AG08396 (cell line): ENCODE measurements around the gene ARHGEF4.

Source experiments
- DNase-seq: peaks from one replicate; pipeline ENCODE4 v3.0.0; 2012; ENCODE audit warnings: low spot score, mixed read lengths

ARHGEF4 gene

DNA sequence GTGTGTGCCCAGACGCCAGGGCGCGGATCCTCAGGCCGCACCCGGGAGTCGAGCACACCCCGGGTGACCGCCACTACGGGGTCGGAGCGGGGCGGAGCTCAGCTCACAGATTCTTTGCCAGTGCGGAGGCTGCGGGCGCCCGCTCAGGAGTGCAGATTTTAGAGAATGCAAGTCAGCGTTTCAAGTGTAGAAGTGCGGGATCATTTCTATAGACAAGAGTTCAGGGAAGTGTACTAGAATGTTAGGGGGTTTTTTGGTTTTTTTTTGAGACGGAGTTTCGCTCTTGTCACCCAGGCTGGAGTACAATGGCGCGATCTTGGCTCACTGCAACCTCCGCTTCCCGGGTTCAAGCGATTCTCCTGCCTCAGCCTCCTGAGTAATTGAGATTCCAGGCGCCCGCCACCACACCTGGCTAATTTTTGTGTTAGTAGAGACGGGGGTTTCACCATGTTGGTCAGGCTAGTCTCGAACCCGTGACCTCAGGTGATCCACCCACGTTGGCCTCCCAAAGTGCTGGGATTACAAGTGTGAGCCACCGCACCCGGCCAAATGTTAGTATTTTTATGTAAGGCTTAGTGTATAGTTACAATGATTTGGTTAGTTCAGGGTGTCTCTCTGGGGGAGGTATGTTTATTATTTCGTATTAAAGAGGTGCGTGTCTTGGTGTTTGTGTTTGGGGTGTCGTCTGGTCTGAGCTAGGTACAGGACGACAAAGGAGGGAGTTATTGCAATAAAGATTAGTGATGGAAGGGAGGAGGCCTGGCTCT lies 257.2 kb downstream of the ARHGEF4 start:
- no peak for DNase-seq

DNA sequence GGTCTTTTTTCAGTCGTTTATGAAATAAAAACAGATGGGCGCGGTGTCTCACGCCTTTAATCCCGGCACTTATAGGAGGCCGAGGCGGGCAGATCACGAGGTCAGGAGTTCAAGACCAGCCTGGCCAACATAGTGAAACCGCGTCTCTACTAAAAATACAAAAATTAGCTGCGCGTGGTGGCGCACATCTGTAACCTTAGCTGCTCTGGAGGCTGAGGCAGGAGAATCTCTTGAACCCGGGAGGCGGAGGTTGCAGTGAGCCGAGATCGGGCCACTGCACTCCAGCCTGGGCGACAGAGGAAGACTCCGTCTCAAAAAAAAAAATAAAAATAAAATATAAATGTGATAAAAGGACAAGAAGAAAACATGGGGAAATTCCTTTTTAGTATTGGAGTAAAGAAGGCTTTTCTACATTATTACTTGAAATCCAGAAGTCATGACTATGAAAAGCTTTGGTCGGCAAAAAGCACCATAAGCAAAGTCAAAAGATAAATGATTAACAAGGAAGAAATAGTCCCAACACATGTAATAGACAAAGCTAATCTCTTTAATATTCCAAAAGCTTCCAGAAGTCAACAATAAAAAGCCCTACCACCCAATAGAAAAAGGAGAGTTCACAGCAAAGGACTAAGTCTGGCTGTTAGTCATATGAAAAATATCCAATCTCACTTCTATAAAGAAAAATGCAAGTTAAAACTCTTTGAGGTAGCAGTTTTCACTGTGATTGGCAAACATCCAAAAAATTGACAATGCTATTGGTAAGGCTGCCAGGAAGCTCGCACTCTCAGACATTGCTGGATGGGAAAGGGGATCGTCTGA lies 258.0 kb downstream of the ARHGEF4 start:
- DNase-seq: peak; percentile 12
